AG09319 (cell line): ENCODE data around the gene LRRC55.
A peak's percentile ranks its signal among the peaks of the same experiment; 100 is the strongest.

Experiments used
- DNase-seq: peaks from one replicate; pipeline ENCODE4 v3.0.0-alpha.2; 2010; ENCODE audit warnings: low read depth; ENCODE audit errors: extremely low read depth
- CTCF ChIP-seq: IDR thresholded peaks from 2 replicates; pipeline ENCODE4 v1.5.1; 2011; ENCODE audit warnings: low read depth, mild to moderate bottlenecking, inconsistent platforms, low read length, moderate library complexity

LRRC55 gene

DNA sequence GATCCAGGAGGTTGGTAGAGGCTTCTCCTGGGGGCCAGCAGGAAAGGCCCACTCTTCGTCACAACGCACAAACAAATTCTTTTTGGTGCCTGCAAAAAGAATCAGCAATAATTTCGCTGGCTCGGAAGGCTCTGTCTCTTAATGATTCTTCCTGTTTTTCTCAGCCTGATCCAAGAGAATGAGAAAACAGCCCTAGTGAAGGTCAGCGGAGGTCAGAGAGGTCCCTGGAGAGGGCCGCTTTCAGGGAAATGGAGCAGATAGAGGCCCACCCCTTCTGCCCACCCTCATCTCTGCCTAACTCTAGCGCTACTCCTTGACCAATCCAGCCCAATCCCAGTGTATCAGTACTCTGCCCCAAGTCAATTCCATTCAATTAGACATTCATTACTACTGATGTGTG, 19.2 kb downstream of the LRRC55 start:
- TF ChIP-seq CTCF = no peak
- no peak for DNase-seq

- no peak for DNase-seq
- TF ChIP-seq CTCF = no peak
Measured at GRCh38 chr11:57202281-57202680, 20.5 kb downstream of the LRRC55 start.

DNA sequence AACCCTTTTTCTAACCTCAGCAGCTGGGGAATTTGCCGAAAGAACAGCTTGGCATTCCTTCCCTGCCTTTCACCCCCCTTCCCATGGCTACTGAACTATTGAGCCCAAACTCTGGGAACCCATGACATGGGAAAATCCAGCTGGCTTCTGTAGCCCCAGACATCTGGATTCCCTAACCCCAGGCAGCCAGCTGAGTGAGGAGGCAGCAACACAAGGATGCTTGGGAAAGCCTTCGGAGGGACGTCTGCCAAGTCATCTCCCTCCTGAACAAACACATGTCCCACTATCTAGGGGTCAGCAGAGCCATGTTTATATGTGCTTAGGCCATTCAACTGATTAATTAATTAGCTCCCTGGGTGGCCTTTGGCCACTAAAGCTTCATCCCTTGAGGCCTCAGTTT, 21.6 kb downstream of the LRRC55 start:
- TF ChIP-seq CTCF = no peak
- DNase-seq = no peak

- DNase-seq = no peak
- TF ChIP-seq CTCF = no peak
Measured at GRCh38 chr11:57203882-57204480, 22.2 kb downstream of the LRRC55 start.

- peak; percentile 47 for DNase-seq
- TF ChIP-seq CTCF = peak; percentile 51
Measured at GRCh38 chr11:57205041-57205641, 23.4 kb downstream of the LRRC55 start.

DNA sequence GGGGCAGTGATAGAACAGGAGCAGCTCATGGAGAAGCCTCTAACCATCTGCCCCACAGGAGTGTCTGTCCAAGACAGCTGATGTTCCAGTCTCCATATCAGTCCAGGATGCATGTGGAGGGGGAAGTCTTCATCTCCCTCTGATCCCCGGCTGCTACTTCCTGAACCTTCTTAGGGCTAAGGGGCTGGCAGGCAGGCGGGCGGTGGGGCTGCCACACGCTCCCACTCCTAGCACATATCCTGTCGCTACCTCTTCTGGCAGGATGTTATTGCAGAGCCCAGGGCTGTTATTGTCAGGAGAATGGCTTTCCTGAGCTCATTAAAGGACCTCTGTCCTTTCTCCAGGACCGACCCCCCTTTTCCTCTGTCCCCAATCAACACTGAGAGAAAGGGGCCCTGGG, 25.4 kb downstream of the LRRC55 start:
- DNase-seq = no peak

More for the DNA sequence above, 25.4 kb downstream of the LRRC55 start:
- TF ChIP-seq CTCF = no peak
